GM19023 (cell line): ENCODE data around the gene ZMYM4.

Experiments used
- ATAC-seq: cut with Tn5 transposase; IDR thresholded peaks from one replicate; pipeline ENCODE4 v1.9.1; 2021; ENCODE audit warnings: mild to moderate bottlenecking, moderate library complexity; ENCODE audit not compliant: unreplicated experiment

The ZMYM4 gene

GRCh38 chr1:35274197-35274596 is 5.7 kb downstream of the ZMYM4 start:
- ATAC-seq, result no peak

- ATAC-seq, result no peak
These were observed 10.5 kb downstream of the ZMYM4 start for GRCh38 chr1:35278886-35279554.

- ATAC-seq, result no peak
These were observed 11.0 kb downstream of the ZMYM4 start for GRCh38 chr1:35279555-35279904.

- ATAC-seq, result no peak
These were observed 11.5 kb downstream of the ZMYM4 start for GRCh38 chr1:35280006-35280405.

GRCh38 chr1:35281565-35281964 is 13.1 kb downstream of the ZMYM4 start:
- no peak for ATAC-seq

GRCh38 chr1:35282172-35282571 is 13.7 kb downstream of the ZMYM4 start:
- ATAC-seq, result no peak

GRCh38 chr1:35284852-35285251 is 16.3 kb downstream of the ZMYM4 start:
- ATAC-seq, result no peak

- no peak for ATAC-seq
These were observed 17.5 kb downstream of the ZMYM4 start for GRCh38 chr1:35285771-35286606.

GRCh38 chr1:35287807-35288640 is 19.5 kb downstream of the ZMYM4 start:
- ATAC-seq, result no peak

GRCh38 chr1:35288761-35289160 is 20.3 kb downstream of the ZMYM4 start:
- ATAC-seq, result no peak

GRCh38 chr1:35290452-35290851 is 21.9 kb downstream of the ZMYM4 start:
- ATAC-seq, result no peak

- ATAC-seq, result no peak
These were observed 26.3 kb downstream of the ZMYM4 start for GRCh38 chr1:35294809-35295208.

GRCh38 chr1:35297886-35298285 is 29.4 kb downstream of the ZMYM4 start:
- ATAC-seq, result no peak

- ATAC-seq, result peak; percentile 63
These were observed 30.0 kb downstream of the ZMYM4 start for GRCh38 chr1:35298464-35298863.

- no peak for ATAC-seq
These were observed 31.9 kb downstream of the ZMYM4 start for GRCh38 chr1:35300376-35300775.

- ATAC-seq, result no peak
These were observed 33.3 kb downstream of the ZMYM4 start for GRCh38 chr1:35301674-35302392.

GRCh38 chr1:35305383-35305782 is 36.9 kb downstream of the ZMYM4 start:
- no peak for ATAC-seq

GRCh38 chr1:35315649-35316048 is 47.1 kb downstream of the ZMYM4 start:
- ATAC-seq, result no peak

GRCh38 chr1:35316264-35316663 is 47.8 kb downstream of the ZMYM4 start:
- no peak for ATAC-seq

- ATAC-seq, result no peak
These were observed 51.6 kb downstream of the ZMYM4 start for GRCh38 chr1:35319988-35320713.
